Measurements from ENCODE around the gene CACNG4.
"Not testable (repeated sequence)": the region's sequence is repeated elsewhere in the genome, so short reads cannot be mapped to it uniquely, and the experiment has no call there.

Gene CACNG4

GRCh38 chr17:67035131-67036083 lies 70.9 kb downstream of the CACNG4 start:
- no peak overlapping the region for H3K4me3 ChIP-seq
- no peak for DNase-seq (ENCODE audit: low spot score)
- TF ChIP-seq CTCF (IDR thresholded peaks at IDR 0.05): no peak
- H3K27ac ChIP-seq: no peak overlapping the region

GRCh38 chr17:67038861-67039365 lies 74.4 kb downstream of the CACNG4 start:
- Histone ChIP-seq H3K27ac (no peak overlapping the region), H3K4me3 (no peak overlapping the region)
- DNase-seq (ENCODE audit: low spot score): no peak
- no peak for TF ChIP-seq CTCF (IDR thresholded peaks at IDR 0.05)

- Histone ChIP-seq H3K4me3 (no peak overlapping the region), H3K27ac (no peak overlapping the region)
- no peak for TF ChIP-seq CTCF (IDR thresholded peaks at IDR 0.05)
- no peak for DNase-seq (ENCODE audit: low spot score)
Observed at GRCh38 chr17:67040652-67041051, 76.1 kb downstream of the CACNG4 start.

GRCh38 chr17:67041119-67041518 lies 76.6 kb downstream of the CACNG4 start:
- DNase-seq (ENCODE audit: low spot score); H3K27ac ChIP-seq; H3K4me3 ChIP-seq: not testable (repeated sequence)

- H3K27ac ChIP-seq: no peak overlapping the region
- DNase-seq (ENCODE audit: low spot score): no peak
Observed at GRCh38 chr17:67041531-67041930, 77.0 kb downstream of the CACNG4 start.

GRCh38 chr17:67041941-67042899 lies 77.7 kb downstream of the CACNG4 start:
- Histone ChIP-seq H3K27ac (no peak overlapping the region), H3K4me3 (no peak overlapping the region)
- TF ChIP-seq CTCF (IDR thresholded peaks at IDR 0.05): no peak
- no peak for DNase-seq (ENCODE audit: low spot score)

More at GRCh38 chr17:67041531-67041930, 77.0 kb downstream of the CACNG4 start:
- TF ChIP-seq CTCF (IDR thresholded peaks at IDR 0.05): no peak
- H3K4me3 ChIP-seq: no peak overlapping the region

GRCh38 chr17:67043283-67043682 lies 78.8 kb downstream of the CACNG4 start:
- no peak for DNase-seq (ENCODE audit: low spot score)
- Histone ChIP-seq H3K27ac (no peak overlapping the region), H3K4me3 (no peak overlapping the region)
- no peak for TF ChIP-seq CTCF (IDR thresholded peaks at IDR 0.05)

Measured in coronary artery (tissue), 2 donors.